ENCODE data around the gene HIF3A. TPM values are rescaled to one million over a fixed set of nuclear protein-coding genes. Genes with fewer than 3 reads are reported as not detected.

Gene HIF3A
- total and polyA plus RNA-seq, 9 of the 15 experiments (the other 6 are each of a cell fraction or from before 2014, with no cell fraction given): 0.29 TPM; not detected in 8

DNA sequence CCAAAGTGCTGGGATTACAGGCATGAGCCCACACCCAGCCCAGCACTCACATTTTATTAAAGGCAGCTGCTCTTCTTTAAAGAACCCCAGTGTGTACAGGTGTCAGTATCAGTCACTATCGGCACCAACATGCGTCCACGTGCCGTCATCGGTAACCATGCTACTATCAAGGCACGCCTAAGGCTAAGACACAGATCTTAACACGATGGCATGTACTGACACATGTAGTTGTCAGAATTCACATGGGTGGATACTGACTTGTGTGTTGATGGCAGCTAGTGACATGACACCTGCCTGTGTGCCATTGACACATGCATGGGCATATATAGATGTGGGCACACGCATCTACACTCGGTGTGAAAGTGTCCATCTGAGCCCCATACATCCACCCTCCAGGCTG, 12.2 kb upstream of the HIF3A start:
- ChIA-PET POLR2A (interaction anchor here (0.6 kb wide), 1 partner anchor 215 kb away, joined by 3 read pairs; no protein-coding TSS in a partner anchor), CTCF (ENCODE audit: low intra/inter-chr PET ratio) (no interaction called here)
- Histone ChIP-seq H3K4me3 (no peak overlapping the region), H3K27me3 (ENCODE audit: control insufficient read depth in 2 of 2, insufficient read depth in 2 of 2, low read length in 2 of 2) (peaks cover 8 to 33% of the 10 kb centered on the region in 2 experiments; a peak in 4 of 5 replicates), H3K4me1 (replicated peaks in 1 of 2; ENCODE audit: control insufficient read depth in 2 of 2, insufficient read depth in 2 of 2, low read length in 2 of 2) (no peaks in the 10 kb centered on the region; a peak in 1 of 5 replicates), H3K36me3 (ENCODE audit: control insufficient read depth, insufficient read depth, low read length) (no peaks in the 10 kb centered on the region), H3K4me2 (ENCODE audit: insufficient read depth, low read length) (no peak overlapping the region), H2AFZ (ENCODE audit: low read depth, low read length) (no peak overlapping the region), H3K9me3 (replicated peaks; ENCODE audit: control insufficient read depth, insufficient read depth, low read depth, low read length) (no peaks in the 10 kb centered on the region), H3K9me1 (ENCODE audit: control insufficient read depth, insufficient read depth, low read length) (no peaks in the 10 kb centered on the region), H3K79me2 (ENCODE audit: control insufficient read depth, insufficient read depth, low read length) (no peaks in the 10 kb centered on the region), H3K9ac (ENCODE audit: insufficient read depth in 1 of 2, low read depth in 2 of 2, low read length in 2 of 2) (no peak overlapping the region), H3K27ac (ENCODE audit: extremely low read depth, low read depth, low read length) (no peak overlapping the region), H4K20me1 (replicated peaks; ENCODE audit: control insufficient read depth, insufficient read depth, low read length) (no peaks in the 10 kb centered on the region)
- no peak for DNase-seq (ENCODE audit: extremely low read depth in 1 of 4, low spot score in 3 of 4)
- no TSS peak for BruUV-seq (replicated peaks)
- in situ Hi-C loops (cut with MboI) (loop anchor here (5.0 kb wide), 2 partner anchors 98 to 228 kb away; no protein-coding TSS in a partner anchor), intact Hi-C loops (cut with micrococcal nuclease) (no loop called here)
- no peak for FAIRE-seq
- no peak for ATAC-seq
- WGBS (ENCODE audit: insufficient coverage, low coverage, missing lambda C conversion rate): 3% methylated on average over 9 of the region's 9 CpGs
- TF ChIP-seq, protein P1, sequence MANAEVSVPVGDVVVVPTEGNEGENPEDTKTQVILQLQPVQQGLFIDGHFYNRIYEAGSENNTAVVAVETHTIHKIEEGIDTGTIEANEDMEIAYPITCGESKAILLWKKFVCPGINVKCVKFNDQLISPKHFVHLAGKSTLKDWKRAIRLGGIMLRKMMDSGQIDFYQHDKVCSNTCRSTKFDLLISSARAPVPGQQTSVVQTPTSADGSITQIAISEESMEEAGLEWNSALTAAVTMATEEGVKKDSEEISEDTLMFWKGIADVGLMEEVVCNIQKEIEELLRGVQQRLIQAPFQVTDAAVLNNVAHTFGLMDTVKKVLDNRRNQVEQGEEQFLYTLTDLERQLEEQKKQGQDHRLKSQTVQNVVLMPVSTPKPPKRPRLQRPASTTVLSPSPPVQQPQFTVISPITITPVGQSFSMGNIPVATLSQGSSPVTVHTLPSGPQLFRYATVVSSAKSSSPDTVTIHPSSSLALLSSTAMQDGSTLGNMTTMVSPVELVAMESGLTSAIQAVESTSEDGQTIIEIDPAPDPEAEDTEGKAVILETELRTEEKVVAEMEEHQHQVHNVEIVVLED (CRISPR knock-in tag; IDR thresholded peaks at IDR 0.05): no peak
- TF ChIP-seq ZNF263 (CRISPR knock-in tag; IDR thresholded peaks at IDR 0.05; ENCODE audit: borderline replicate concordance) (no peak), CREB3 (tag; conservative IDR thresholded peaks at IDR 0.05; ENCODE audit: low read depth) (no peak), BHLHE40 (IDR thresholded peaks at IDR 0.05; ENCODE audit: low read length) (no peak), E2F6 (IDR thresholded peaks at IDR 0.05; ENCODE audit: borderline replicate concordance in 1 of 2, extremely low read depth in 1 of 2, insufficient read depth in 1 of 2, insufficient read length in 1 of 2, low read depth in 1 of 2, low read length in 1 of 2, poor library complexity in 1 of 2, severe bottlenecking in 1 of 2) (no peak), KLF1 (tag; IDR thresholded peaks at IDR 0.05) (no peak), ZNF124 (CRISPR knock-in tag; IDR thresholded peaks at IDR 0.05) (no peak), HCFC1 (IDR thresholded peaks at IDR 0.05; ENCODE audit: low read depth, low read length) (no peak), CHAMP1 (IDR thresholded peaks at IDR 0.05) (no peak), MED1 (CRISPR knock-in tag; IDR thresholded peaks at IDR 0.05; ENCODE audit: borderline replicate concordance) (no peak), POLR3G (IDR thresholded peaks at IDR 0.05; ENCODE audit: extremely low read depth, insufficient read length, insufficient replicate concordance) (no peak), SAFB (IDR thresholded peaks at IDR 0.05; ENCODE audit: borderline replicate concordance, low read depth, low read length) (no peak), ZFPM2 (CRISPR knock-in tag; IDR thresholded peaks at IDR 0.05) (no peak), LEF1 (IDR thresholded peaks at IDR 0.05) (no peak), ZC3H4 (CRISPR knock-in tag; IDR thresholded peaks at IDR 0.05; ENCODE audit: borderline replicate concordance) (no peak), RBM39 (optimal IDR thresholded peaks at IDR 0.05; ENCODE audit: low read depth, low read length) (no peak), MAZ (CRISPR knock-in tag; conservative IDR thresholded peaks at IDR 0.05 in 1 of 2, IDR thresholded peaks at IDR 0.05 in 1 of 2) (no peak)
